HCT116 (cell line): Measurements from ENCODE around the gene P2RX1.

Experiments used
- CEBPB ChIP-seq: IDR thresholded peaks from 2 replicates; pipeline ENCODE4 v1.6.1; 2012; ENCODE audit warnings: low read depth
- EZH2 ChIP-seq: fragments of 200-600 bp; sonication (generic); IDR thresholded peaks from 2 replicates; pipeline ENCODE4 v1.6.1; 2017; ENCODE audit warnings: antibody characterized with exemption, mixed run types
- EZH2phosphoT487 ChIP-seq: fragments of 200-600 bp; IDR thresholded peaks from 2 replicates; pipeline ENCODE4 v1.6.1; 2018; ENCODE audit warnings: antibody characterized with exemption, borderline replicate concordance
- POLR2A ChIP-seq: IDR thresholded peaks from 2 replicates; pipeline ENCODE4 v1.7.0; 2011; ENCODE audit warnings: borderline replicate concordance; ENCODE audit not compliant: insufficient read depth, insufficient read length; ENCODE audit errors: extremely low read depth
- SIN3A ChIP-seq: IDR thresholded peaks from 2 replicates; pipeline ENCODE4 v1.6.1; 2012; ENCODE audit warnings: low read depth
- TF ChIP-seq, protein P1 (sequence below), 3 experiments: fragments of 200-600 bp in 1 of 3; sonication (generic) in 1 of 3; IDR thresholded peaks in 2 of 3; conservative IDR thresholded peaks in 1 of 3; 2 replicates each; pipeline ENCODE4 v1.5.1; 2012 to 2017; ENCODE audit warnings: low read depth in 2 of 3, low read length in 2 of 3, antibody characterized with exemption in 1 of 3, borderline replicate concordance in 1 of 3, control low read depth in 1 of 3, mild to moderate bottlenecking in 1 of 3, mixed read lengths in 1 of 3, mixed run types in 1 of 3, moderate library complexity in 1 of 3; ENCODE audit not compliant: insufficient read depth in 1 of 3
- TF ChIP-seq, protein P2 (sequence below): IDR thresholded peaks from 2 replicates; pipeline ENCODE4 v1.6.1; 2012; ENCODE audit warnings: low read depth

DNA sequence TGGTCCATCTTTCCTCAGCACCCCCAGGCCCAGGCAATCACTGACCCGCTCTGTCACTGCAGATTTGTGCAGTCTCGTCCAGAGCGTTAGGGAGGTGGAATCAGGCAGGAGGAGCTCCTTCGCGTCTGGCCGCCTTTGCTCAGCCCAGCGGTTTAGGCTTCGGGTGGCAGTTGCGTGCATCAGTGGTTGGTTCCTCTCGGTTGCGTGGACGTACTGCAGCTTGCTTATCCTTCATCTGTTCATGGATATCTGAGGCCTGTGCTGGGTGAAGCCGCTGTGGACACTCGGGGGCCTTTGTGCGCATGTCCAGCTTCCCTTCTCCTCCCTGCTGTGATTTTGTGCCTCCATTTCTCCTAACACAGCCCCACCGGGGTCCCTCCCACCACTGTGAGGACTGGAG lies 4.7 kb upstream of the P2RX1 start:
- TF ChIP-seq EZH2phosphoT487 (no peak), SIN3A (no peak), POLR2A (no peak), CEBPB (no peak), EZH2 (no peak)
- TF ChIP-seq, protein P1, sequence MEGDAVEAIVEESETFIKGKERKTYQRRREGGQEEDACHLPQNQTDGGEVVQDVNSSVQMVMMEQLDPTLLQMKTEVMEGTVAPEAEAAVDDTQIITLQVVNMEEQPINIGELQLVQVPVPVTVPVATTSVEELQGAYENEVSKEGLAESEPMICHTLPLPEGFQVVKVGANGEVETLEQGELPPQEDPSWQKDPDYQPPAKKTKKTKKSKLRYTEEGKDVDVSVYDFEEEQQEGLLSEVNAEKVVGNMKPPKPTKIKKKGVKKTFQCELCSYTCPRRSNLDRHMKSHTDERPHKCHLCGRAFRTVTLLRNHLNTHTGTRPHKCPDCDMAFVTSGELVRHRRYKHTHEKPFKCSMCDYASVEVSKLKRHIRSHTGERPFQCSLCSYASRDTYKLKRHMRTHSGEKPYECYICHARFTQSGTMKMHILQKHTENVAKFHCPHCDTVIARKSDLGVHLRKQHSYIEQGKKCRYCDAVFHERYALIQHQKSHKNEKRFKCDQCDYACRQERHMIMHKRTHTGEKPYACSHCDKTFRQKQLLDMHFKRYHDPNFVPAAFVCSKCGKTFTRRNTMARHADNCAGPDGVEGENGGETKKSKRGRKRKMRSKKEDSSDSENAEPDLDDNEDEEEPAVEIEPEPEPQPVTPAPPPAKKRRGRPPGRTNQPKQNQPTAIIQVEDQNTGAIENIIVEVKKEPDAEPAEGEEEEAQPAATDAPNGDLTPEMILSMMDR (IDR thresholded peaks at IDR 0.05 in 2 of 3, conservative IDR thresholded peaks at IDR 0.05 in 1 of 3; ENCODE audit: borderline replicate concordance in 1 of 3, insufficient read depth in 1 of 3, low read depth in 2 of 3, low read length in 2 of 3), result no peak
- TF ChIP-seq, protein P2, sequence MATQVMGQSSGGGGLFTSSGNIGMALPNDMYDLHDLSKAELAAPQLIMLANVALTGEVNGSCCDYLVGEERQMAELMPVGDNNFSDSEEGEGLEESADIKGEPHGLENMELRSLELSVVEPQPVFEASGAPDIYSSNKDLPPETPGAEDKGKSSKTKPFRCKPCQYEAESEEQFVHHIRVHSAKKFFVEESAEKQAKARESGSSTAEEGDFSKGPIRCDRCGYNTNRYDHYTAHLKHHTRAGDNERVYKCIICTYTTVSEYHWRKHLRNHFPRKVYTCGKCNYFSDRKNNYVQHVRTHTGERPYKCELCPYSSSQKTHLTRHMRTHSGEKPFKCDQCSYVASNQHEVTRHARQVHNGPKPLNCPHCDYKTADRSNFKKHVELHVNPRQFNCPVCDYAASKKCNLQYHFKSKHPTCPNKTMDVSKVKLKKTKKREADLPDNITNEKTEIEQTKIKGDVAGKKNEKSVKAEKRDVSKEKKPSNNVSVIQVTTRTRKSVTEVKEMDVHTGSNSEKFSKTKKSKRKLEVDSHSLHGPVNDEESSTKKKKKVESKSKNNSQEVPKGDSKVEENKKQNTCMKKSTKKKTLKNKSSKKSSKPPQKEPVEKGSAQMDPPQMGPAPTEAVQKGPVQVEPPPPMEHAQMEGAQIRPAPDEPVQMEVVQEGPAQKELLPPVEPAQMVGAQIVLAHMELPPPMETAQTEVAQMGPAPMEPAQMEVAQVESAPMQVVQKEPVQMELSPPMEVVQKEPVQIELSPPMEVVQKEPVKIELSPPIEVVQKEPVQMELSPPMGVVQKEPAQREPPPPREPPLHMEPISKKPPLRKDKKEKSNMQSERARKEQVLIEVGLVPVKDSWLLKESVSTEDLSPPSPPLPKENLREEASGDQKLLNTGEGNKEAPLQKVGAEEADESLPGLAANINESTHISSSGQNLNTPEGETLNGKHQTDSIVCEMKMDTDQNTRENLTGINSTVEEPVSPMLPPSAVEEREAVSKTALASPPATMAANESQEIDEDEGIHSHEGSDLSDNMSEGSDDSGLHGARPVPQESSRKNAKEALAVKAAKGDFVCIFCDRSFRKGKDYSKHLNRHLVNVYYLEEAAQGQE, result no peak
